ENCODE results near the gene SHANK2. TPM values are rescaled to one million over a fixed set of nuclear protein-coding genes. Genes with fewer than 3 reads are reported as not detected.
A peak's percentile ranks its signal among the peaks of the same experiment; 100 is the strongest.

SHANK2 gene
- total RNA-seq, 3 donors from 2014 or later = 25.8 to 58.0 (median 38.7) TPM

DNA sequence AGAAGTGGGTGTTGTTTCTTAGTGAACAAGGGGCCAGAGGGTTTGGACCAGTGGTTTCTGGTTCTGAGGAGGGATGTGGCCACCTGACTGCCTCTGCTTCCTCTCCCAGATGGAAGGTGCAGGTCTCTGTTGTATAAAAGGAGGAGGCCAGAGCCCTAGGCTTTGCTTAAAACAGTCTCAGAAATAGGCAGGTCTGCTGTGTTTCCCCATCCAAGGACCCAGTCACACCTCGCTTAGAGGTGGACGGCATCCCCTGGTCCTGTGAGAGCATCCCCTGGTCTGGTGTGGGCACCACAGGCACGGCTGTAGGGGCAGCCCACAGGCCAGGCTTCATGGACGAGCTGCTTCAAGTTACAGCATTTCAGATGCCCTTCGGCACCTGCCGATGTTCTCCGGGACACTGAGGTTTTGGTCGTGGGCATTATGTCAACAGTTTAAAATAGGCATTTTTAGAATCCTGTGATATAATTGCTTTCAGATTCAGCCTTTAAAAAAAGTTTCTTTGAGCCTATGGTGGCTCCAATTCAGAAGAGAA lies 45.7 kb upstream of the SHANK2 start:
- H3K9me3 ChIP-seq = no peaks in the 10 kb centered on the region
- H3K4me3 ChIP-seq = no peak overlapping the region
- intact Hi-C loops (cut with DNase I, micrococcal nuclease) = no loop called here
- TF ChIP-seq, protein P1, sequence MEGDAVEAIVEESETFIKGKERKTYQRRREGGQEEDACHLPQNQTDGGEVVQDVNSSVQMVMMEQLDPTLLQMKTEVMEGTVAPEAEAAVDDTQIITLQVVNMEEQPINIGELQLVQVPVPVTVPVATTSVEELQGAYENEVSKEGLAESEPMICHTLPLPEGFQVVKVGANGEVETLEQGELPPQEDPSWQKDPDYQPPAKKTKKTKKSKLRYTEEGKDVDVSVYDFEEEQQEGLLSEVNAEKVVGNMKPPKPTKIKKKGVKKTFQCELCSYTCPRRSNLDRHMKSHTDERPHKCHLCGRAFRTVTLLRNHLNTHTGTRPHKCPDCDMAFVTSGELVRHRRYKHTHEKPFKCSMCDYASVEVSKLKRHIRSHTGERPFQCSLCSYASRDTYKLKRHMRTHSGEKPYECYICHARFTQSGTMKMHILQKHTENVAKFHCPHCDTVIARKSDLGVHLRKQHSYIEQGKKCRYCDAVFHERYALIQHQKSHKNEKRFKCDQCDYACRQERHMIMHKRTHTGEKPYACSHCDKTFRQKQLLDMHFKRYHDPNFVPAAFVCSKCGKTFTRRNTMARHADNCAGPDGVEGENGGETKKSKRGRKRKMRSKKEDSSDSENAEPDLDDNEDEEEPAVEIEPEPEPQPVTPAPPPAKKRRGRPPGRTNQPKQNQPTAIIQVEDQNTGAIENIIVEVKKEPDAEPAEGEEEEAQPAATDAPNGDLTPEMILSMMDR (IDR thresholded peaks at IDR 0.05) = no peak
- H3K4me1 ChIP-seq (ENCODE audit: low read depth) = no peaks in the 10 kb centered on the region
- ATAC-seq (no peak), DNase-seq (no peak)
- no peaks in the 10 kb centered on the region for H3K36me3 ChIP-seq (ENCODE audit: low read depth)

DNA sequence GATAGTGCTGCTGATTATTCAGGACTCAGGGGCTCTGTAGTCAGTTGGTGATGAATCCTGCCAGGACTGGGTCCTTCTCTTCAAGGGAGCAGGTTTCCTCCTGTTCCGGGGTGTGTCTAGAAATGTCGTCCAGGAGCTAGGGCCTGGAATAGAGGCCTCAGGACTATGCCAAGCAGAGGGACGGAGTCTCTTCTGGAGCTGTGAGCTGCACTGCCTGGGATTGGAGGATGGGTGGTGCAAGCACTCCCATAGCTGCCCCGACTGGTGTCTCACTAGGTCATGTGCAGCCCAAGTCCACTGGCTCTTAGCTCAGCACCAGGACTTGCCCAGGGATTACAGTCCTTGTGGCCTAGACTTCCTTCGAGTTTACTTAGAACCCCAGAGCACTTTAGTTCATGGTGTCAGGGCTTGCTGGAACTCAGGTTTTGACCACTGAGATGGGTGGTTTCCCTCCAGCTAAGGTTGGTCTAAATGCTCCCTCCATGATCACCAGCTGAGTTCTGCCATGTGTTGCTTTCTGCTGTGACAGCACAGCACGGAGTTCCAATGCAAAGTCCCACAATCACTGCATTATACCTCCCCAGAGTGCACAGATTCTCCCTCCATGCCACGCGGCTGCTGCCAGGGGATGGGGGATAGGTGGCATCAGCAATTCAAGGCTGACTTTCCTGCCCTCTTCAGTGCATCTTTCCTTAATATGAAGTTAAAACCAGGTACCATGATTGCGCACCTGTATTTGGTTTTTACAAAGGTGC lies 42.6 kb upstream of the SHANK2 start:
- intact Hi-C loops (cut with DNase I, micrococcal nuclease) = no loop called here
- Histone ChIP-seq H3K9me3 (no peaks in the 10 kb centered on the region), H3K36me3 (ENCODE audit: low read depth) (no peaks in the 10 kb centered on the region), H3K4me1 (ENCODE audit: low read depth) (no peaks in the 10 kb centered on the region), H3K4me3 (no peak overlapping the region)
- ATAC-seq = no peak
- TF ChIP-seq, protein P1 (IDR thresholded peaks at IDR 0.05) = no peak
- DNase-seq = no peak

DNA sequence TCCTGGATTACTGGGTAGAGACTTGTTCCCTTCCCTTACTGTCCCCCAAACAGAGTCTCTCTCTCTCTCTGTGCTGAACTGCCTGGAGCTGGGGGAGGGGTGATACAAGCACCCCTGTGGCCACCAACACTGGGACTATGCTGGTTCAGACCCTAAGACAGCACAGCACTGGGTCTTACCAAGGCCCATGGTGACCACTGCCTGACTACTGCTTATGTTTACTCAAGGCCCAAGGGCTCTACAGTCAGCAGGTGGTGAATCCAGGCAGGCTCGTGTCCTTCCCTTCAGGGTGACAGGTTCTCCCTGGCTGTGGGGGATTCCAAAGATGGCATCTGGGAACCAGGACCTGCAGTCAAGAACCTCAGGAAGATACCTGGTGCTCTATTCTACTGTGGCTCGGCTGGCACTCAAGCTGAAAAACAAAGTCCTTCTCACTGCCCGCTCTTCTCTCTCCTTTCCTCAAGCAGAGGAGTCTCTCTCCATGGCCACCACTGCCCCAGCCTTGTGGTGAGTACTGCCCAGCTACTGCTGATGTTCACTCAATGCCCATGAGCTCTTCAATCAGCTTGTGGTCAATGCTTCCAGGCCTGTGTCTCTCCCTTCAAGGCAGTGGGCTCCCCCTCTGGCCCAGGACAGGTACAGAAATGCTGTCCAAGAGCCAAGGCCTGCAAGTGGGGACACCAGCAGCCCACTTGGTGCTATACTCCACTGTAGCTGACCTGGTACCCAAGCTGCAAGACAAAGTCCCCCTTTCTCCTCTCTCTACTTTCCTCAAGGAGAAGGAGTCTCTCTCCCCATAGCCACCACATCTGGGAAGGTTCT lies 41.8 kb upstream of the SHANK2 start:
- intact Hi-C loops (cut with DNase I, micrococcal nuclease) = no loop called here
- ATAC-seq (no peak), DNase-seq (no peak)
- no peaks in the 10 kb centered on the region for H3K9me3 ChIP-seq
- H3K4me3 ChIP-seq = no peak overlapping the region
- TF ChIP-seq, protein P1 (IDR thresholded peaks at IDR 0.05) = no peak
- no peaks in the 10 kb centered on the region for H3K36me3 ChIP-seq (ENCODE audit: low read depth)
- H3K4me1 ChIP-seq (ENCODE audit: low read depth) = no peaks in the 10 kb centered on the region

DNA sequence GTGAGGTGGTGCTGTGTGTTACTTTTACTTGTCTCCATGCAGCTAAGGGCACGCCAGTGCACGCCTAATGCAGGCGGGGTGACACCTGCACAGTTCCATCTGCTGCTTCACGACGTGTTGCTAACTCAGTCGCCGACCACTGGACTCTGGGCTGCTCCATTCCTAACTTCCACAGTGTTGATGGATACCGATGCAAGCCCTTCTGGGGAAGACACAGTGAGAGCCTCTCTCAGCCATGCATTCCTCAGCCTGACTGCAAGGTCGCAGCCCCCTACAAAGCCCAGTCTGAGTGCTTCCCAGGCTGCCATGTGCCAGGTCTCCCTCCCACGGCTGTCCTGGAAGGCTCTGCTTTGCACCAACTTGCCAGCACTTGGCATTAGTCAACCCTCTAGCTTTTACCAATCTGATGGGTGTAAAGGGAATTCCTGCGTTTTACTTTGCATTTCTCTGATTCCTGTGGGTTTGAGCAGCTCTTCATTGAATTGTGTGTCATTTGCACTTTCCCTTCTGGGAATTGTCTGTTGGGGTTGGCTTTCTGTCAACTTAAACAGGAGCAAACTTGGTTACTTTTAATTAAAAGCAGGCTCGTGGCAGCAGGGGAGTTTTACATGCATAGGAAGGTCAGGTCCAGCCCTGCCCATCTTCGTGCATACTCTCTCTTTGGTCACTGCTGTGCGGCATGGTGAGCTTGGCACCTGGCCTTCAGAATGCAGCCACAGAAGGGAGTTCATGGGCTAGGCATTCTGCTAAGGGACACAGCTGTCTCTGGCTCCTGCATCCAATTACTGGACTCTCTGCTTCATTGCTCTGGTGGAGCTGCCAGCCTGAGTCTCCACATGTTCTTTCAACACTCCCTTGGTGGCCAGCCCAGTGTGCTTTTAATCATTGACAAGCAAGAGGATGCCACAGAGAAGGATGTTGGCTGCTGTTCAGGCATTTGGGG lies 34.6 kb upstream of the SHANK2 start:
- H3K4me1 ChIP-seq (ENCODE audit: low read depth) = peaks cover 24% of the 10 kb centered on the region
- TF ChIP-seq, protein P1 (IDR thresholded peaks at IDR 0.05) = no peak
- H3K36me3 ChIP-seq (ENCODE audit: low read depth) = no peaks in the 10 kb centered on the region
- ATAC-seq (peak; percentile 62), DNase-seq (peak in 2 of 3 donors; percentile 52 to 66)
- no peaks in the 10 kb centered on the region for H3K9me3 ChIP-seq
- intact Hi-C loops (cut with DNase I, micrococcal nuclease) = no loop called here
- no peak overlapping the region for H3K4me3 ChIP-seq

DNA sequence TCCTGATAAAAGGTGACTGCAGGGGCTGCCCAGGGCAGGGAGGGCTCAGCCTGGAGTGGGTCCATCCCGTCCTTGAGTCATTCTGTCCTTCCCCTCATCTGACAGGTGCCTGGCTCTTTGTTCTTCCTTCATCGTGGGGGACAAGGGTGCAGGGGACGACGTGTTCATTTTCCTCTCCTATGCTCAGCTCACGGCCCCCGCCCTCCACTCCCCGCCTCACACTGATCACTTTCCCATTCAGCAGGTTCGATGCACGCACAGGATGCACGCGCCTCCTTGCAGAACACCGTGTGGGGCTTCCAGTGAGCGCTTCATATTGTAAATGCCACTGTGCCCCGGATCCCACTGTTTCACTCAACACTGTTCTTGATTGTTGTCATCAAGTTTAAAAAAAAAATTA lies 32.7 kb upstream of the SHANK2 start:
- intact Hi-C loops (cut with DNase I, micrococcal nuclease) = no loop called here
- no peak for ATAC-seq
- H3K36me3 ChIP-seq (ENCODE audit: low read depth) = no peaks in the 10 kb centered on the region
- no peak overlapping the region for H3K4me3 ChIP-seq
- H3K9me3 ChIP-seq = no peaks in the 10 kb centered on the region
- DNase-seq = no peak
- TF ChIP-seq, protein P1 (IDR thresholded peaks at IDR 0.05) = no peak
- H3K4me1 ChIP-seq (ENCODE audit: low read depth) = peaks cover 25% of the 10 kb centered on the region
